PFSK-1 (cell line): ENCODE measurements around the gene PLOD3.

ENCODE experiments used
- TAF1 ChIP-seq: IDR thresholded peaks from 2 replicates; pipeline ENCODE4 v1.6.1; 2012; ENCODE audit warnings: low read length, control low read depth, borderline replicate concordance; ENCODE audit not compliant: insufficient read depth
- TF ChIP-seq, protein P1 (sequence below), 2 experiments: IDR thresholded peaks; 2 replicates each; pipeline versions ENCODE4 v1.6.1 to v1.8.0; 2011 to 2012; ENCODE audit warnings: low read depth in 2 of 2, low read length in 2 of 2, control low read depth in 1 of 2, inconsistent platforms in 1 of 2, mild to moderate bottlenecking in 1 of 2, moderate library complexity in 1 of 2; ENCODE audit not compliant: insufficient read depth in 1 of 2

DNA sequence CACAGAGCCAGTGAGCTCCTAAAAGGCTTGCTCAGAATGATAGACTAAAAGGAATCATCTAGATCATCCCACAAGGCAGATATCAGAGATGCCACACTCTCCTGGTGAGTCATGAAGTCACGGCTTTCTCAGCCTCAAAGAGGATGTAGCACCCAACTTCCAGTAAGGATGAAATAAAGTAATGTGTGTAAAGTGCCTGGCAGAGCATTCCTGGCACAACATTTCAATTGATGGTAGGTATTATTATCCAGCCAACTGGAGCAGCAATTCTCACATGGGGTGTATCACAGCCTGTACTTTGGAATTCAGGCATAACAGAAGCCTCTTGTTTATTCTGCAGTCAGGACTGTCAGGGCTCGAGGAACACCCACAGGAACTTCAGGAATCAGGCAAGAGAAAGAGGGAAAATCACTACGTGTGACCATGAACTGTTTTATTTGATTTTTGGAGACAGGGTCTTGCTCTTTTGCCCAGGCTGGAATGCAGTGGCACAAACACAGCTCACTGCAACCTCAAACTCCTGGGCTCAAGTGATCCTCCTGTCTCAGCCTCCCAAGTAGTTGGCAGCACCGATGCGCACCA is 32.0 kb downstream of the PLOD3 start:
- no peak for TF ChIP-seq TAF1
- TF ChIP-seq, protein P1, sequence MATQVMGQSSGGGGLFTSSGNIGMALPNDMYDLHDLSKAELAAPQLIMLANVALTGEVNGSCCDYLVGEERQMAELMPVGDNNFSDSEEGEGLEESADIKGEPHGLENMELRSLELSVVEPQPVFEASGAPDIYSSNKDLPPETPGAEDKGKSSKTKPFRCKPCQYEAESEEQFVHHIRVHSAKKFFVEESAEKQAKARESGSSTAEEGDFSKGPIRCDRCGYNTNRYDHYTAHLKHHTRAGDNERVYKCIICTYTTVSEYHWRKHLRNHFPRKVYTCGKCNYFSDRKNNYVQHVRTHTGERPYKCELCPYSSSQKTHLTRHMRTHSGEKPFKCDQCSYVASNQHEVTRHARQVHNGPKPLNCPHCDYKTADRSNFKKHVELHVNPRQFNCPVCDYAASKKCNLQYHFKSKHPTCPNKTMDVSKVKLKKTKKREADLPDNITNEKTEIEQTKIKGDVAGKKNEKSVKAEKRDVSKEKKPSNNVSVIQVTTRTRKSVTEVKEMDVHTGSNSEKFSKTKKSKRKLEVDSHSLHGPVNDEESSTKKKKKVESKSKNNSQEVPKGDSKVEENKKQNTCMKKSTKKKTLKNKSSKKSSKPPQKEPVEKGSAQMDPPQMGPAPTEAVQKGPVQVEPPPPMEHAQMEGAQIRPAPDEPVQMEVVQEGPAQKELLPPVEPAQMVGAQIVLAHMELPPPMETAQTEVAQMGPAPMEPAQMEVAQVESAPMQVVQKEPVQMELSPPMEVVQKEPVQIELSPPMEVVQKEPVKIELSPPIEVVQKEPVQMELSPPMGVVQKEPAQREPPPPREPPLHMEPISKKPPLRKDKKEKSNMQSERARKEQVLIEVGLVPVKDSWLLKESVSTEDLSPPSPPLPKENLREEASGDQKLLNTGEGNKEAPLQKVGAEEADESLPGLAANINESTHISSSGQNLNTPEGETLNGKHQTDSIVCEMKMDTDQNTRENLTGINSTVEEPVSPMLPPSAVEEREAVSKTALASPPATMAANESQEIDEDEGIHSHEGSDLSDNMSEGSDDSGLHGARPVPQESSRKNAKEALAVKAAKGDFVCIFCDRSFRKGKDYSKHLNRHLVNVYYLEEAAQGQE (IDR thresholded peaks at IDR 0.05; ENCODE audit: insufficient read depth in 1 of 2, low read depth in 2 of 2, low read length in 2 of 2), result no peak
